ENCODE data around the gene SEMA5A. TPM values are rescaled to one million over a fixed set of nuclear protein-coding genes. Genes with fewer than 3 reads are reported as not detected.

The SEMA5A gene
- total and polyA plus RNA-seq, 2 of the 13 experiments (the other 11 are each of a cell fraction or from before 2014, with no cell fraction given) = 0.01 TPM; not detected in 1

GRCh38 chr5:9071524-9071923 lies 474.4 kb downstream of the SEMA5A start:
- no peak for TF ChIP-seq ZIK1 (CRISPR knock-in tag; IDR thresholded peaks at IDR 0.05; ENCODE audit: borderline replicate concordance, low read depth)
- no peak for TF ChIP-seq SMARCE1 (IDR thresholded peaks at IDR 0.05; ENCODE audit: borderline replicate concordance)
- TF ChIP-seq ZMAT5 (CRISPR knock-in tag; IDR thresholded peaks at IDR 0.05; ENCODE audit: borderline replicate concordance, low read depth) = no peak
- no peak for TF ChIP-seq USF2 (IDR thresholded peaks at IDR 0.05; ENCODE audit: low read depth, low read length)
- no peak for TF ChIP-seq USF2 (CRISPR knock-in tag; IDR thresholded peaks at IDR 0.05; ENCODE audit: borderline replicate concordance)
- no peak for TF ChIP-seq RNF219 (CRISPR knock-in tag; IDR thresholded peaks at IDR 0.05)
- no peak for TF ChIP-seq KAT8 (CRISPR knock-in tag; IDR thresholded peaks at IDR 0.05)
- TF ChIP-seq ZNF138 (CRISPR knock-in tag; IDR thresholded peaks at IDR 0.05; ENCODE audit: low read depth) = no peak
- TF ChIP-seq ZNF790 (CRISPR knock-in tag; IDR thresholded peaks at IDR 0.05; ENCODE audit: borderline replicate concordance) = no peak
- no peak for TF ChIP-seq MTF1 (CRISPR knock-in tag; IDR thresholded peaks at IDR 0.05)
- TF ChIP-seq ARID2 (CRISPR knock-in tag; IDR thresholded peaks at IDR 0.05; ENCODE audit: borderline replicate concordance) = no peak
- no peak for TF ChIP-seq HNRNPH1 (optimal IDR thresholded peaks at IDR 0.05; ENCODE audit: low read depth, low read length)
- TF ChIP-seq ZKSCAN1 (IDR thresholded peaks at IDR 0.05; ENCODE audit: low read length) = no peak
- TF ChIP-seq CSRNP2 (CRISPR knock-in tag; conservative IDR thresholded peaks at IDR 0.05; ENCODE audit: low read depth) = no peak
- no peak for TF ChIP-seq ZNF784 (CRISPR knock-in tag; IDR thresholded peaks at IDR 0.05; ENCODE audit: borderline replicate concordance)
- no peak for TF ChIP-seq U2AF1 (optimal IDR thresholded peaks at IDR 0.05; ENCODE audit: low read depth, low read length)
- TF ChIP-seq ETV5 (CRISPR knock-in tag; IDR thresholded peaks at IDR 0.05; ENCODE audit: borderline replicate concordance) = no peak
- no peak for TF ChIP-seq MLX (CRISPR knock-in tag; IDR thresholded peaks at IDR 0.05)
- no peak for TF ChIP-seq ZBTB7B (CRISPR knock-in tag; IDR thresholded peaks at IDR 0.05)
- no peak for ATAC-seq
- POLR2A ChIA-PET = no interaction called here

More at GRCh38 chr5:9071524-9071923, 474.4 kb downstream of the SEMA5A start:
- CTCF ChIA-PET (ENCODE audit: low intra/inter-chr PET ratio, low total read pairs) = no interaction called here
- DNase-seq (ENCODE audit: low spot score) = no peak
- intact Hi-C loops (cut with micrococcal nuclease; ENCODE audit: unreplicated experiment) (no loop called here), in situ Hi-C loops (cut with HindIII; ENCODE audit: extremely low pct_ligation_motif_present, low pct_unique_long_range_greater_than_20kb) (no loop called here)
- Histone ChIP-seq H3K9me3 (ENCODE audit: low read length) (peaks cover 82% of the 10 kb centered on the region), H2AFZ (ENCODE audit: low read length) (no peak overlapping the region), H3K4me2 (ENCODE audit: low read depth, low read length) (no peak overlapping the region), H3K9ac (ENCODE audit: insufficient read depth, low read depth, low read length) (no peak overlapping the region), H3K4me1 (ENCODE audit: insufficient read depth, low read length) (no peaks in the 10 kb centered on the region), H4K20me1 (ENCODE audit: insufficient read depth, low read length) (no peaks in the 10 kb centered on the region), H3K27me3 (ENCODE audit: control insufficient read depth in 1 of 2, insufficient read depth in 2 of 2, low read length in 2 of 2) (no peaks in the 10 kb centered on the region), H3K27ac (ENCODE audit: extremely low read length, insufficient read depth, low read length) (no peak overlapping the region), H3K4me3 (replicated peaks in 1 of 3; ENCODE audit: insufficient read depth in 1 of 3, low read depth in 2 of 3, low read length in 3 of 3) (no peak overlapping the region), H3K36me3 (replicated peaks in 1 of 2; ENCODE audit: control insufficient read depth in 1 of 2, insufficient read depth in 2 of 2, low read length in 2 of 2) (no peaks in the 10 kb centered on the region), H3K79me2 (ENCODE audit: insufficient read depth, low read length) (no peaks in the 10 kb centered on the region)
- no peak for FAIRE-seq
- no TSS peak for BruUV-seq (replicated peaks)
